ENCODE results near the gene LY6G6F.
A peak's percentile ranks its signal among the peaks of the same experiment; 100 is the strongest.

Gene LY6G6F

DNA sequence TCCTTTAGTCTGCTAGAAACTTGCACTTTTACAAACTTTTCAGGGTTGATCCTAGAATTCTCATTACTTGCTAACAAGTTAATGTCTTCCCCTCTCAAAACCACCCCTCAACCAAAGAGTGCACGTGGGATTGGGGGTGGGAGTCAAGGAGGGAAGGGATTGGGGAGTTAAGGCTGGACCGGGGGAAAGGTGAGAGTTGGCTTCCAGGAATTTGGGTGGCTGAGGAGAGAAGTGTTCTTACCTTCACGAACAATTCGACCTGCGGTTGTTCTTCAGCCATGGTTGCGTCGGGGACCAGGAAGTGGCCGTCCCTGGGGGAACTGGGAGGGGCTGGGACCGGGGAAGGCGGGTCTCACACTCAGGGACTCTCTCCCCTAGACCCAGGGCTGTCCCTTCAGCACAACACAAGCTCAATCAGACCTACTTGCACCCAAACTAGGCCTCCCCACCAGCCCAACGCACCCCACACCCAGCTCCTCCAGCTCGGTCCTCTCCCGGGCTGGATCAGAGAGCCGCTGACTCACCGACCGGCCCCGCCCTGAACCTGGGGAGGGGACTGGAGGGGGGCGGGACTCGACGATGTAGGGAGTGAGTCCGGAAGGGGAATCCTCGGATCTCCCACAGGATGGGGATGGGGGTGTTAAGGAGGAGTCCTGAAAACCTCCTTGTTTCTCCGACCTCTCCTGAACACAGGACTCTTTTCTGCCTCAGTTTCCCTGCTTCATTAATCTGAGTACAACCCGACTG is 29.5 kb downstream of the LY6G6F start, which contains the start of gene CLIC1:
Gene CLIC1 (minus strand): TSS at position 510 of the 747 bp plus-strand sequence. CDS start 230 bp downstream, at position 280.
- in situ Hi-C loops (cut with MboI; ENCODE audit: low pct_unique_long_range_greater_than_20kb, low sequenced_read_pairs, unreplicated experiment) = no loop called here
- TF ChIP-seq, protein P1, sequence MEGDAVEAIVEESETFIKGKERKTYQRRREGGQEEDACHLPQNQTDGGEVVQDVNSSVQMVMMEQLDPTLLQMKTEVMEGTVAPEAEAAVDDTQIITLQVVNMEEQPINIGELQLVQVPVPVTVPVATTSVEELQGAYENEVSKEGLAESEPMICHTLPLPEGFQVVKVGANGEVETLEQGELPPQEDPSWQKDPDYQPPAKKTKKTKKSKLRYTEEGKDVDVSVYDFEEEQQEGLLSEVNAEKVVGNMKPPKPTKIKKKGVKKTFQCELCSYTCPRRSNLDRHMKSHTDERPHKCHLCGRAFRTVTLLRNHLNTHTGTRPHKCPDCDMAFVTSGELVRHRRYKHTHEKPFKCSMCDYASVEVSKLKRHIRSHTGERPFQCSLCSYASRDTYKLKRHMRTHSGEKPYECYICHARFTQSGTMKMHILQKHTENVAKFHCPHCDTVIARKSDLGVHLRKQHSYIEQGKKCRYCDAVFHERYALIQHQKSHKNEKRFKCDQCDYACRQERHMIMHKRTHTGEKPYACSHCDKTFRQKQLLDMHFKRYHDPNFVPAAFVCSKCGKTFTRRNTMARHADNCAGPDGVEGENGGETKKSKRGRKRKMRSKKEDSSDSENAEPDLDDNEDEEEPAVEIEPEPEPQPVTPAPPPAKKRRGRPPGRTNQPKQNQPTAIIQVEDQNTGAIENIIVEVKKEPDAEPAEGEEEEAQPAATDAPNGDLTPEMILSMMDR (IDR thresholded peaks at IDR 0.05; ENCODE audit: extremely low read depth, insufficient read depth, missing control alignments) = no peak
- peak; percentile 84 for DNase-seq (ENCODE audit: low spot score)

DNA sequence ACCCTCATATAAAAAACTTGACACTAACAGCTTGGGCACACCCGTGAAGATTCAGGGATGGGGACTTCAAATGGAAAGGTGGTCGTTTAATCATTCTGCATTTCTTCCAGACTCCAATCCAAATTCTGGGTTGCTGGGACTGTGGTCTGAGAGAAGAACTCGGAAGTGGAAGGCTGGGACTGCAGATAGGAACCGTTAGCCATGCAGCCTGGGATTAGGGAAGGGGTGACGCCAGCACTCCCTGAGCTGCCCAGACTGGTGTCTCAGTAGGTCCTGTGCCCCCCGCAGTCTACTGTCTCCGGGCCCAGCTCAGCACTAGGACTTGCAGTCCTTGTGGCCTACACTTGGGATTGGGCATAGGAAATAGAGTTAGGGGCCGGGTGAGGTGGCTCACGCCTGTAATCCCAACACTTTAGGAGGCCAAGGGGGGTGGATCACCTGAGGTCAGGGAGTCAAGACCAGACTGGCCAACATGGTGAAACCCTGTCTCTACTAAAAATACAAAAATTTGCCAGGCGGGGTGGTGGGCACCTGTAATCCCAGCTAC is 30.2 kb downstream of the LY6G6F start:
- DNase-seq (ENCODE audit: low spot score) = no peak
- TF ChIP-seq, protein P1 (IDR thresholded peaks at IDR 0.05; ENCODE audit: extremely low read depth, insufficient read depth, missing control alignments) = no peak
- in situ Hi-C loops (cut with MboI; ENCODE audit: low pct_unique_long_range_greater_than_20kb, low sequenced_read_pairs, unreplicated experiment) = no loop called here

DNA sequence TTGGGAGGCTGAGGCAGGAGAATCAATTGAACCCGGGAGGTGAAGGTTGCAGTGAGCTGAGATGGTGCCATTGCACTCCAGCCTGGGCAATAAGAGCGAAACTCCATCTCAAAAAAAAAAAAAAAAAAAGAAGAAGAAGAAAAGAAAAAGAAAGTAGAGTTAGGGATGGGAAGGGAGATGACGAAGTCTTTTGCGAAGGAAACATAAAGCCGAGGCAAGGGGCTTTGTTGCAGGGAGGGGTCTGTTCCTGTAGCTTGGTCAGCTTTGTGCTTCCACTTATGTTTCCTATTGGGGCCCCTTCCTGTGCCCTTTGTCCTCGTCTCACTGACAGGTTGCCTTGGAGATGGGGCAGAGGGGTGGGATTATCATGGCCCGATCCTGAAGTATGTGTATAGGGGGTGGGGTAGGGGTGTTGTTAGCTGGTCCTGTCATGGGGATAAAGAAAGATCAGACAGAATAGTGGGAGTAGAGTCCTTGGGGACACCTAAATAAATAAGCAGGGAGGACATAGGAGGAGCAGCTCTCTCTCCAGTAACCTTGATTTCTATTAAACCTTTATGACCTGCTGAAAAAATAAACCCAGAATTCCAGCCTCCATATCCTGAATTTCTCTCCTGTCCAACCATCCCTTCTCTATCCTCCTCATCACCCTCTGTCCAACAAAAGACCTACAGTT is 30.8 kb downstream of the LY6G6F start:
- in situ Hi-C loops (cut with MboI; ENCODE audit: low pct_unique_long_range_greater_than_20kb, low sequenced_read_pairs, unreplicated experiment) = no loop called here
- TF ChIP-seq, protein P1 (IDR thresholded peaks at IDR 0.05; ENCODE audit: extremely low read depth, insufficient read depth, missing control alignments) = no peak
- DNase-seq (ENCODE audit: low spot score) = no peak

DNA sequence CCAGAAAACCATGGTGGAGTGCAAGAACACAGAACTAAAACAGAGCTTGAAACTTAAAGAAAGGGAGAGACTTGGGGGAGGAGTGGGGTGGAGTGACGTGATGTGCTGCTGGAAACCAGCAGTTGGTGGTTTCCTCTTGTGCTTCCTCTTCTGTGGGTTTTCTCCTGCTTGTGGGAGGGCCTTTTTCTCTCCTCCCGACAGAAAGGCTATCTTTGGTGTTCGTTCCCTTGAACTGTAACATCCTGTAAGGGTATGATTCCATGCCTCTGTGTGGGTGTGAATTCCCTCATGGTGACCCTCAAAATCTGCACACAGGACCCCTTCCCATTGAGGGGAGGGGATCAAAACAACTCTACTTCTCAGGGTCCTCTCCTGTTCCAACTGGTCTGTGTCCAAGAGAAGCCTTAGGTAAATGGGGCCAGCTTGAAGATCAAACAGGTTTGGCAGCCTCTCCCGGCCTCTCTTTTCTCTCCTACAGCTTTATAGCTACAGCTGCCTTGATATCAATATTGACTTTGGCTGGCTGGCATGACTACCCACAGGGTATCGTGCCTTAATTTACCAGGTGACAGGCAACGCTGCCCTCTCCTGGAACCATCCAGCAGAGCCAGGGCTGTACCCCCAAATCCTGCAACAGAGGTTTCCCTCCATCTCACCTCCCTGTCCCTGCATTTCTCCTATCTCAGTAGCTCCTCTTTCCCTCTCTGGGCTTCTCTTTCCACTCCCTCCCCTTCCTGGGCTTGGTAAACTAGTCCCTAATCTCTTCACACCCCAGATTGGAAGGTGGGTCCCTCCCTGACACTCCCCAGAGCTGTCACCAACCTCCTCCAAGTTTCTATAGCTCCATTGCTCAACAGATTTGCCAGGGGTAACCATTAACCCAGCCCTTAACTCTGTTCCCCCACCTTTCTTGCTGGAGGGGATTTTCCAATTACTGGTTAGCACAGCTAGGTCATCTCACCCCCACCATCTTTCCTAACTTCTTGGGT is 31.6 kb downstream of the LY6G6F start:
- TF ChIP-seq, protein P1 (IDR thresholded peaks at IDR 0.05; ENCODE audit: extremely low read depth, insufficient read depth, missing control alignments) = no peak
- in situ Hi-C loops (cut with MboI; ENCODE audit: low pct_unique_long_range_greater_than_20kb, low sequenced_read_pairs, unreplicated experiment) = no loop called here
- DNase-seq (ENCODE audit: low spot score) = peak; percentile 82

DNA sequence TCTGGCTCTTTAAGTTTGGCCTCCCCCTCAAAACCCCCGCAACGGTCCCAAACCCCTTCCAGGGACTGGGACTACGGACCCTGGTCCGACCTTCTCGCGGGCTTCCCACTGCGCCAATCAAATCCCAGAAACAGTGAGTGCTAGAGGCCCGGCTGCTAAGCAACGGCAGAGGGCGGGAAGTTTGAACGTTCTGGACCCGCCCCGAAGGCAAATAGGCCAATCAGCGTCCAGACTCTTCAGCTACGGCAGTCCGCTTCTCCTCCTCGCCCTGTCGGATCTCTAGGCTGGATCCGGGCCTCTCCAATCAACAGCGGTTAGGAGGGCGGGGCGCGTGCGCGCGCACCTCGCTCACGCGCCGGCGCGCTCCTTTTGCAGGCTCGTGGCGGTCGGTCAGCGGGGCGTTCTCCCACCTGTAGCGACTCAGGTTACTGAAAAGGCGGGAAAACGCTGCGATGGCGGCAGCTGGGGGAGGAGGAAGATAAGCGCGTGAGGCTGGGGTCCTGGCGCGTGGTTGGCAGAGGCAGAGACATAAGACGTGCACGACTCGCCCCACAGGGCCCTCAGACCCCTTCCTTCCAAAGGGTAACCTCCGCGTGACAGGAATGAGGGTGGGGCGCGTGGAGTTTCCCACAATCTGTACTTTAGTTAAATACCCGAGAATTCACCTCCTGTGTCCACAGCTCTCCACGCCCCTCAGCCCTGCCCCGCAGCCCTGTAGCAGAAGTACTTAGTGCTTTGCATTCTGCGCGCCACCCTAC is 33.2 kb downstream of the LY6G6F start, which contains the start of gene MSH5:
Gene MSH5 (plus strand): TSS at position 367 of the 758 bp plus-strand sequence. CDS start 462 bp downstream, outside the sequence.
- TF ChIP-seq, protein P1 (IDR thresholded peaks at IDR 0.05; ENCODE audit: extremely low read depth, insufficient read depth, missing control alignments) = no peak
- in situ Hi-C loops (cut with MboI; ENCODE audit: low pct_unique_long_range_greater_than_20kb, low sequenced_read_pairs, unreplicated experiment) = no loop called here
- DNase-seq (ENCODE audit: low spot score) = peak; percentile 98

All from GM13977 (cell line).